ENCODE measurements around the gene BNIP3. TPM values are rescaled to one million over a fixed set of nuclear protein-coding genes. Genes with fewer than 3 reads are reported as not detected.
A peak's percentile ranks its signal among the peaks of the same experiment; 100 is the strongest.

Gene BNIP3
- total and polyA plus RNA-seq, 4 donors, result 36.8 to 151 (median 114) TPM

GRCh38 chr10:131978851-131979250, 2.9 kb downstream of the BNIP3 start (continued):
- TF ChIP-seq REST (IDR thresholded peaks at IDR 0.05), result no peak
- TF ChIP-seq EGR1 (IDR thresholded peaks at IDR 0.05; ENCODE audit: low read depth in 2 of 2), result no peak
- TF ChIP-seq TAF1 (conservative IDR thresholded peaks at IDR 0.05), result no peak
- no peak for TF ChIP-seq ATF3 (IDR thresholded peaks at IDR 0.05)
- no peak for TF ChIP-seq RAD21 (IDR thresholded peaks at IDR 0.05)
- TF ChIP-seq JUND (IDR thresholded peaks at IDR 0.05), result no peak

- no peak overlapping the region for H3K9ac ChIP-seq (ENCODE audit: low read depth in 1 of 2, low read length in 2 of 2)
- H3K27ac ChIP-seq (ENCODE audit: low read depth in 1 of 2, low read length in 2 of 2), result peak overlapping the region in 1 of 2 donors; percentile 13
- no peaks in the 10 kb centered on the region for H3K9me3 ChIP-seq (ENCODE audit: control insufficient read depth in 4 of 4, low read length in 3 of 4)
- peaks cover 0 to 3% (median 0%) of the 10 kb centered on the region in 4 donors for H3K36me3 ChIP-seq (ENCODE audit: control insufficient read depth in 4 of 4, insufficient read depth in 3 of 4, low read depth in 1 of 4, low read length in 3 of 4)
- H3K27me3 ChIP-seq (ENCODE audit: control insufficient read depth in 4 of 4, insufficient read depth in 4 of 4, low read length in 3 of 4), result no peaks in the 10 kb centered on the region
- peaks cover 7 to 39% (median 26%) of the 10 kb centered on the region in 4 donors for H3K4me1 ChIP-seq (ENCODE audit: control insufficient read depth in 4 of 4, insufficient read depth in 4 of 4, low read length in 3 of 4)
- no peak overlapping the region for H3K4me3 ChIP-seq (ENCODE audit: low read depth in 1 of 3, low read length in 3 of 3)
- WGBS, result 37% methylated on average over 3 of the region's 3 CpGs
- TF ChIP-seq HNF4A (conservative IDR thresholded peaks at IDR 0.05) (no peak), REST (IDR thresholded peaks at IDR 0.05) (no peak), GABPA (IDR thresholded peaks at IDR 0.05 in 1 of 2, conservative IDR thresholded peaks at IDR 0.05 in 1 of 2) (no peak), CTCF (IDR thresholded peaks at IDR 0.05; ENCODE audit: low read depth, low read length, missing input control) (no peak), RXRA (IDR thresholded peaks at IDR 0.05) (no peak), EGR1 (IDR thresholded peaks at IDR 0.05; ENCODE audit: low read depth in 2 of 2) (no peak), TAF1 (conservative IDR thresholded peaks at IDR 0.05) (no peak), RAD21 (IDR thresholded peaks at IDR 0.05) (no peak), SP1 (IDR thresholded peaks at IDR 0.05) (no peak), MAX (IDR thresholded peaks at IDR 0.05) (no peak), FOXA1 (IDR thresholded peaks at IDR 0.05) (no peak), ATF3 (IDR thresholded peaks at IDR 0.05) (no peak), FOXA2 (IDR thresholded peaks at IDR 0.05) (no peak), YY1 (IDR thresholded peaks at IDR 0.05) (no peak), HNF4G (IDR thresholded peaks at IDR 0.05) (no peak), NR2F2 (IDR thresholded peaks at IDR 0.05) (no peak), JUND (IDR thresholded peaks at IDR 0.05) (no peak), ZBTB33 (IDR thresholded peaks at IDR 0.05) (no peak)
- no peak for DNase-seq (ENCODE audit: low spot score)
Observed at GRCh38 chr10:131978366-131978765, 3.4 kb downstream of the BNIP3 start.

Data from liver (tissue), 9 donors.